ENCODE results near the gene RAB42.
"Not testable (repeated sequence)": the region's sequence is repeated elsewhere in the genome, so short reads cannot be mapped to it uniquely, and the experiment has no call there.

RAB42 gene

GRCh38 chr1:28586585-28587391 is 5.3 kb upstream of the RAB42 start:
- DNase-seq = not testable (repeated sequence)

GRCh38 chr1:28592321-28593071 is 431 bp downstream of the RAB42 start:
- no peak for DNase-seq

GRCh38 chr1:28593988-28594356 is 1.9 kb downstream of the RAB42 start:
- DNase-seq = not testable (repeated sequence)

DNA sequence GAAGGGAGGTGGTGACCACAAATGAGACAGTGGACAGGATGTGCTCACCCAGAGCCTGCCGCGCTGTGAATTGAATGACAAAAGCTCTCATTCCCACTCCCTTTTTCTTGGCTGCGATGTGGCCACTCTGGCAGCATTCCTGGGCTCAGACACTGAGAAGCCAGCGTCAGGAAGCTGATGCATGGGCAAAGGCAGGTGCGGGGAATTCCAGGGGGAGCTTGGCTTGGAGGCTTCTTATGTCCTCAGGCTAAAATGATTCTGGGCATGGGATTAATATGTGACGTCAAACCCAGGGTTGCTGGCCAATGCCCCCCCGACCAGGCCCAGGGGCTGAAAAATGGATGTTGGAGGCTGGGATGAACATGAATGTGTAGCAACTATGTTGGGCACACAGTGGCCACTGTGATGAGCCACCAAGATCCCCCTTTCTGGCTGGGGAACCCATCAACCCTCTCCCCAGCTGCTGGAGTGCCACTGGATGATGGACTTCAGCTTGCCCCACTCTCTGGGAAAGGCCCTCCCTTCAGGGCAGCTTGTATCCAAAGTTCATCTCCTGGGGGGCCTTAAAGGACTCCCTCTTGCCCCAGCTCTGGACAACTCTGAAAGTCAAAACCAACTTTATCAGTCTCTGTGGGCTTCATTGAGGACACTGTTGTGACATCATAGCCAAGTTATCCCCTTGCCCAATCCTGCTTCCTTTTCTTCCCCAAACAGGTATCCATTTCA is 2.8 kb downstream of the RAB42 start:
- not testable (repeated sequence) for DNase-seq

GRCh38 chr1:28595412-28596191 is 3.5 kb downstream of the RAB42 start:
- no peak for DNase-seq

DNA sequence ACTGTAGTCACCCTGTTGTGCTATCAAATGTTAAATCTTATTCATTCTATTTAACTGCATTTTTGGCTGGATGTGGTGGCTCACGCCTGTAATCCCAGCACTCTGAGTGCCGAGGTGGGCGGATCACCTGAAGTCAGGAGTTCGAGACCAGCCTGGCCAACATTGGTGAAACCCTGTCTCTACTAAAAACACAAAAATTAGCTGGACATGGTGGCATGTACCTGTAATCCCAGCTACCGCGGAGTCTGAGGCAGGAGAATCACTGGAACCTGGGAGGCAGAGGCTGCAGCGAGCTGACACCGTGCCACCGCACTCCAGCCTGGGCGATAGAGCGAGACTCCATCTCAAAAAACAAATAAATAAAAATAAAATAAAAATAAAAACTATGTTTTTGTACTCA is 4.2 kb downstream of the RAB42 start:
- not testable (repeated sequence) for DNase-seq

GRCh38 chr1:28601696-28602095 is 9.6 kb downstream of the RAB42 start:
- DNase-seq = no peak

GRCh38 chr1:28602536-28603439 is 10.7 kb downstream of the RAB42 start:
- DNase-seq = no peak

DNA sequence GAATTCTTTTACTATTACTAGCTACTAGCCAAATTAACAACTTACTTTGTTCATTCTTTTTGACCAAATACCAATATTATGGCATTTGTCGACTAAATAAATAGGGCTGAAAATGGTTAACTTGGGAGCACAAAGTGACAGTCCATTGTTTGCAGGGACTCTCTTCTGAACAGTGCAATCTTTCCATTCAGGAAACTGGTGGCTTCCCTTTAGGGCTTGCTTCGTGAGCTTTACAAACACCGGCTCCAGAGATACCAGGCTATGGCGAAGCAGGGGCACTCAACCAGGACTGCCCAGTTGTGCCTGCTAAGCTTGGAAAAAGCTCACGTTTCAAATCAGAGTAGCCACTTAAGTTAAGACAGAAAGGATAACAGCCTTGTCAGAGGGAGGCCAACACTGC is 12.3 kb downstream of the RAB42 start:
- DNase-seq = no peak

DNA sequence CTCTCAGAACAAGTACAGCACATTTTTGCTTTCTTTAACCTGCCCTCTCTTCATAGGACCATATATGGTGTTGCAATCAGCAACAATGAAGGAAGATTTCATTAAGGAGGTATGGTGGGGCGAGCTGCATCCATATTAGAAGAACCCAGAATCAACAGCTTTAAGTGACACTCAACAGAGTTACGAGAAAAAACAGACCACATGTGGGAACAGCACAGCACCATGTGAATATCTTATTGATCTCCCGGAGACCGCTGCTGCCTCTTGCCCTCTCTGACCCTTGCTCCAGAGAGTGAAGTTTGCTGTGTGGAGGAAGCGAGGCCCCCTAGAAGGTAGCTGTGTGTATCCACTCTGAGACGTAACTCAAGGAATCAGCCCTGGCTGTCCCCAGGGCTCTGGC is 12.9 kb downstream of the RAB42 start:
- DNase-seq = no peak

DNA sequence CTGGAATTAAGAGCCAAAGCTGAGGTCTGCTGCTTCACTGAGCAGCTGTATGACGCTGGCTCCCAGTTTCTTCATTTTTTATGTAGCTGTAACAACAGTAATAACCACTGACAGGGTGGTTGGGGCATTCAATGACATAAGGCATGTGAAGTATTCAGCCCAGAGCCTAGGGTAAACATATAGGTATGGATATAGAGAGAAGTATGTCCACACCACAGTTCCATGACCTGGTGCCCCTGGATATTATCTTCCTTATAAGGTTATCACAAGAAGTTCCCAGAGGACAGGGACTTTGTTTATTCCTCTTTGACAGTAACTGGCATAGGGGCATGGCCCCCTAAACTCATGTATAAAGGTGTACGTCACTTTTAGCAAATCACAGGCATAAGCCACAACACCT is 14.7 kb downstream of the RAB42 start:
- no peak for DNase-seq

GRCh38 chr1:28613175-28613574 is 21.1 kb downstream of the RAB42 start:
- DNase-seq = no peak

GRCh38 chr1:28631713-28632112 is 39.6 kb downstream of the RAB42 start:
- DNase-seq = no peak

GRCh38 chr1:28632560-28632959 is 40.5 kb downstream of the RAB42 start:
- no peak for DNase-seq

DNA sequence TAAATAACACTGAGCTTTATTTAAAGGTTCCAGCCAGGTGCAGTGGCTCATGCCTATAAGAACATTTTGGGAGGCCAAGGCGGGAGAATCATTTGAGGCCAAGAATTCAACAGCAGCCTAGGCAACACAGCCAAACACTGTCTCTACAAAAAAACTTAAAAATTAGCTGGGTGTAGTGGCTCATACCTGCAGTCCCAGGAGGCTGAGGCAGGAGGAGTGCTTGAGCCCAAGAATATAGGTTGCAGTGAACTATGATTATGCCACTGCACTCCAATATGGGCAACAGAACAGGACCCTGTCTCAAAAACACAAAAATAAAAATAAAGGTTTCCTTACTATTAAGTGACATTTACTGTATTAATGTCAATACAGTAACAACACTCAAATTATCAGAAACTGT is 48.7 kb downstream of the RAB42 start:
- no peak for DNase-seq

DNA sequence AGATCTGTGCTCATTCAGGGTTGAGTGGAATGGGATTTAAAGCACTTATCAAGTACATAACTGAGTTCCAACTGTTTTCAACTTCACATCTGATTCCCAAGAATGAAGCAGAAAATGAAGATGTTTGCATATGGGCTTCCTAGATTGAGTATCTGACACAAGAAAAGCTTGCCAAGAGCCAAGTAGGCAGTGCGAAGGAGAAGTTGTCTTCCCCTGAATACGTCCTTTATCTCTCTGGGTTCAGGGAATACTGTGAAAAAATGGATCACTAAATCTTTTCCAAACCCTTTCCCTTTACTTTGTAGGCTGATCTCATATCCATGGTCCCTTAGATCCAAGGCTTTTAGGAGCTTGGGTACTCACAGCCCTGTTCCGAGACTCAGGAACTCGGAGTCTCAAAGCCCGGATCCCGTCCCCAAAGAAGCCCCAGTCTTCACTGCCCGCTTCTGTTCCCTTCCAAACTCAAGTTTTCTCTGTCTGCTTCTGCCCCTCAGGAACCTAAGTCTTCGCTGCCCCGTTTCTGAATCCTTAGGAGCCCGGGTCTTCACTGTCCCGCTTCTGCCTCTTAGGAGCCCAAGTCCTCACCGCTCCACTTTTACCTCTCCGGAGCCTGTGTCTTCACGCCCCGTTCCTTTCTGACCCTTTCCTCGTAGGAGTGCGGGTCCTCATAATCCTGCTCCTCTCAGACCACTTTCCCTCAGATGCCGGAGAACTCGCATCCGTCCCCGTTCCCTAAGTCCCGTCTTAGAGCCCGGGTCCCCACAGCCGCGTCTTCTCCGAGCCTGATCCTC is 50.2 kb downstream of the RAB42 start:
- no peak for DNase-seq

DNA sequence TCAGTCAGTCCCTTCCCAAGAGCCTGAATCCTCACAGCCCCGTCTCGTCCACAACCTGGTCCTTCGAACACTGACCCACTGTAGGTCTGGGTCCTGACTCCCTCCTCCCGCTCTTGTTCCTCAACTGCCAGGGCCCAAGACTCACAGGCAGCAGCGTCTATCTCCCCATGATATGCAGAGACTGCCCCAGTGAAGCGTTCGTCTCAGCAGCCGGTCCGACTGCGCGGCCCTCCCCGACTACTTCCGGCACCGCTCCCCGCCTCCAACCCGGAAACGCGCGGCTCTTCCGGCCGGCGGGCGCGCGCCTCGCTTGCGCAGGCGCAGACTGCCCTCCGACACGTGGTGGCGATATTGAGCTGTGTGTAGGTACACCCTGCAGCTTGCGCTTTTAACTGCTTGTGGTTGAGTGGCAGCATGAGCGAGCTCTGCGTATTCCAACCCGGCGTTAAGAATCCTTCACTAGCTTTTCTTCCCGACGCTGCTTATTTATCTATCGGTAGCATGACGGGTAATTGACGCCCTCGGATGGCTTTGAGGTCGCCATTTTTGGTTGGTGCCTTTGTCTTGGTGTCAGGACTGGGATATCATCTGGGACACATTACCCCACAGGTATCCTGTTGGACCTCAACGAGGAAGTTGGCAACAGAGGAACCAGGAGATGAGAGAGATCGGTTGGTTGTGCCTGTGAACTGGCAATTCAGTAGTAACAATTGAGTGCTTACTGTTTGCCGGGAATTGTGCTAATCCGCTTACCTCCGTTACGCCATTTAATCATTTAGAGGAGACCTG is 51.0 kb downstream of the RAB42 start, which contains the start of gene TAF12:
TAF12 (minus strand) TSS at position 221 of the 789 bp plus-strand sequence. CDS start 20,986 bp downstream, outside the sequence.
- peak; percentile 80 for DNase-seq

DNA sequence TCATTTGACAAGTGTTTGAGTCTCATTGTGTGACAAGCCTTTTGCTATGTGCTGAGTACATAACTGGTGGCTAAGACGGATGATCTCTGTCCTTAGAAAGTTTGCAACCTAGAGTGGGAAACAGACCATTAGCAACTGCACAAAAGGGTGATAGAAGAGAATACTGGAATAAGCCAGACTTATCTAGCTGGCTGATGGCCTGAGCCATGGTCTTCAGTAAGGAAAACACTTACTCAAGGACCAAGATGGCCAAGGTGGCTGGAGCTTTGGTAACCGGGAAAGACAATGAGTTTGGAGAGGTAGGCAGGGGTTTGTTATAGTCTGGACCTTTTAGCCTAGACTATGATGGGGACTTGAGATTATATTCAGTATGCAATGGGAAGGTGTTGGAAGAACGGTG is 52.4 kb downstream of the RAB42 start:
- no peak for DNase-seq
